NAMALWA (cell line): ENCODE data around the gene ECM1.
A peak's percentile ranks its signal among the peaks of the same experiment; 100 is the strongest.

Source experiments
- DNase-seq: peaks from one replicate; pipeline ENCODE4 v3.0.0-alpha.2; 2015; ENCODE audit warnings: low spot score

ECM1 gene

DNA sequence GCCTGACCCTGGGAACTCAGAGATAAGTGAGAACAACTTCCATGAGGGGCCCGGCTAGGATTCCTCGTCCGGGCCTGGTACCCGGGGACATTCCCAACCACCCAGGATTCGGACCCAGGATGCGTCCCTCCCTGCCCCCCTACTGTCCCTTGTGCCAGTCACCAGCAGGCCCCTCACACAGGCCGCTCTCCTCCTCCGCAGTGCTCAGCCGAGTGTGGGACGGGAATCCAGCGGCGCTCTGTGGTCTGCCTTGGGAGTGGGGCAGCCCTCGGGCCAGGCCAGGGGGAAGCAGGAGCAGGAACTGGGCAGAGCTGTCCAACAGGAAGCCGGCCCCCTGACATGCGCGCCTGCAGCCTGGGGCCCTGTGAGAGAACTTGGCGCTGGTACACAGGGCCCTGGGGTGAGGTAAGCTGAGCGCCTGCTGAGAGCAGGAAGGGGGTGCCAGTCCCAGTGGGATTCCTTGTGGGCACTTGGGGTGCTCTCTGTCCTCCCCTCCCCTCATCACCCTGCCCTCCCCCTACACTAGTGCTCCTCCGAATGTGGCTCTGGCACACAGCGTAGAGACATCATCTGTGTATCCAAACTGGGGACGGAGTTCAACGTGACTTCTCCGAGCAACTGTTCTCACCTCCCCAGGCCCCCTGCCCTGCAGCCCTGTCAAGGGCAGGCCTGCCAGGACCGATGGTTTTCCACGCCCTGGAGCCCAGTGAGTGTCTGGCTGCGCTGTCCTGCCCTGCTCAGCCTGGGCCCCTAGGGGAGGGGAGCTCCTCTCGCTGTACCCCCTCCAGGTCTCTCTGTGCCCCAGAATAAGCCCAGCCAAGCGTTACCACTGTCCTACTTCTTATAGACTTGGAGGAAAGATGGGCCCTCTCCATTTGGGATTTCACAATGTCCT, 51.1 kb downstream of the ECM1 start:
- DNase-seq: no peak

DNA sequence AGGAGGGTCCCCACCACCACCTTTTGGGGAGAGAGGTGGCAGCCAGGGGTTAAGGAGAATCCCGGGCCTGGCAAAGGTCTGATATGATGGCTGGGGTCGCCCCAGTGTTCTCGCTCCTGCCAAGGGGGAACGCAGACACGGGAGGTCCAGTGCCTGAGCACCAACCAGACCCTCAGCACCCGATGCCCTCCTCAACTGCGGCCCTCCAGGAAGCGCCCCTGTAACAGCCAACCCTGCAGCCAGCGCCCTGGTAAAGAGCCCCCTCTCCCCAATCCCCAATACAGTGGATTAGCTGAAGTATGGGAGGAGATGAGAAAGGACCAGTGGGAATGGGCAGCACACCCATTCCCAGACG, 51.7 kb downstream of the ECM1 start:
- DNase-seq: no peak

DNA sequence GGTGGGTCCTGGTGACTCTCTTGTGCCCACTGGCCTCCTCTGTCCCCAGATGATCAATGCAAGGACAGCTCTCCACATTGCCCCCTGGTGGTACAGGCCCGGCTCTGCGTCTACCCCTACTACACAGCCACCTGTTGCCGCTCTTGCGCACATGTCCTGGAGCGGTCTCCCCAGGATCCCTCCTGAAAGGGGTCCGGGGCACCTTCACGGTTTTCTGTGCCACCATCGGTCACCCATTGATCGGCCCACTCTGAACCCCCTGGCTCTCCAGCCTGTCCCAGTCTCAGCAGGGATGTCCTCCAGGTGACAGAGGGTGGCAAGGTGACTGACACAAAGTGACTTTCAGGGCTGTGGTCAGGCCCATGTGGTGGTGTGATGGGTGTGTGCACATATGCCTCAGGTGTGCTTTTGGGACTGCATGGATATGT, 52.1 kb downstream of the ECM1 start:
- DNase-seq: peak; percentile 89

DNA sequence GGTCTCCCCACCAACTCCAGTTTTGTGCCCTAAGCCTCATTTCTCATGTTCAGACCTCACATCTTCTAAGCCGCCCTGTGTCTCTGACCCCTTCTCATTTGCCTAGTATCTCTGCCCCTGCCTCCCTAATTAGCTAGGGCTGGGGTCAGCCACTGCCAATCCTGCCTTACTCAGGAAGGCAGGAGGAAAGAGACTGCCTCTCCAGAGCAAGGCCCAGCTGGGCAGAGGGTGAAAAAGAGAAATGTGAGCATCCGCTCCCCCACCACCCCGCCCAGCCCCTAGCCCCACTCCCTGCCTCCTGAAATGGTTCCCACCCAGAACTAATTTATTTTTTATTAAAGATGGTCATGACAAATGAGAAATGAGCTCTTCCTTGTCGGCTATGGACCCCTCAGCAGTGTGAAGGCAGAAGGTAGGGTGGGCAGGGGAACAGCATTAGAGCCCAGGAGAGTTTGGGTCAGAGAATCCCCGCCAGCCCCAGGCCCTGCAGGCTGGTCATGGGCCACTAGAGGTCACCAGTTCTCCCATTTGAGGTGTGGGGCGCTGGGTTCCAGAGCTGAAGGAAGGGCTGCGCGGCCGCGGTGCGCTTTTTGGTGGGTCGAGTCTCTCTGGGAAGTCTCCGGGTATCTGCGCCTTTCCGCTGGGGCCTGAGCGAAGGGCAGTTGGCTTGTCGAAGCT, 52.8 kb downstream of the ECM1 start:
- DNase-seq: peak; percentile 96

DNA sequence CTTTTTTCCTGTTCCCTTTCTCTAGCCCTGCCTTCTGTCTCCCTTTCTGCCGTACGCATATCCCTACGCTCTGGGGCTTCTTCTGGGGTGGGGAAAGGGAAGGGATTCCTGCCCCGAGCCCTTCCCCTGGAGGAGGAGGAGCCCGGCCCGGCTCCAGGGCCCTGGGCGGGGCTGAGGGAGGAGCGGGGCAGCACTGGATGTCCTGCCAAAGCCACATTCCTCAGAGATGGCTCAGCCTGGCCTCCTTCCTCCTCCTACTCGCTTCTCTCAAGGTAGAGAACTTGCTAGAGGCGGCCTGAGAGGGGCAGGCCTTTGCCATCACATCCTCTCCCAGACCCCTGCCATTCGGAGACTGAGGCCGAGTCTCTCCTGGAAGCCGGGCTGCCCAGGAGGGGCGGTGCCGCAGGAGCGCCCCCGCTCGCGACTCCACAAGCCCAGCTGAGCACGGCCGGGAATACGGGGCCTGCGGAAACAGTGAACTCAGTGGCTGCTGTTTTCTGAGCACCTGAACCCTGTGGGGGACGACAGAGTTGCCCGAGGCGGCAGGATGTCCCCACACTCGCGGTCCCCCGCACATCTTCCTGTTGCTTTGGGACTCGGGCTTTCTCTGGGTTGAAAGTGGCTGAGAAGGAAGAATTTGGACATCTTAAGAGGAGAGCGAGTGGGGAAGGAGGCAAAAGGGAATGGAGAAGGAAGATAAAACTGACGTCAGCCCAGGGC, 53.5 kb downstream of the ECM1 start:
- DNase-seq: peak; percentile 81

DNA sequence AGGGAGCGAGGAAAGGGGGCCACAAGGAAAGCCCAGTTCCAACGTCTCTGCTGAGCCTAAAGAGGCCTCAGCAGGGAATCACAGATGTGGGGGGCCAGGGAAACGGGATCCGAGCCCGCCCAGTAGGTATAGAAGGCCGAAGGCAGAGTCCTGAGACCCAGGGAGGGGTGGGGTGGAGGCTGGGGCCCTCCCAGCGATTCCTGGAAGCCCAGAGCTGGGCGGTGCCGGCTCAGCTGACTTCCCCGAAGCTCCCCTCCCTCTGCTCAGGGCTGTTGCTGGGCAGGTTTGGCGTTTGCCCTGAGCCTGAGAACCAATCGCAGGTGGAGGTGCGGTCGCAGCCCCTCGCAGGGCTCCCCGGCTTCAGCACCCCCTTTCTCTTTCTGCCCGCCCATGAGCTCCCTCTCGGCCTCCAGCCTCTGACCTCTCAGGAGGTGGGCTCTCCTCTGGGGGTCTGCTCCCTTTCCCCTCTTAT, 54.1 kb downstream of the ECM1 start:
- DNase-seq: peak; percentile 93

DNA sequence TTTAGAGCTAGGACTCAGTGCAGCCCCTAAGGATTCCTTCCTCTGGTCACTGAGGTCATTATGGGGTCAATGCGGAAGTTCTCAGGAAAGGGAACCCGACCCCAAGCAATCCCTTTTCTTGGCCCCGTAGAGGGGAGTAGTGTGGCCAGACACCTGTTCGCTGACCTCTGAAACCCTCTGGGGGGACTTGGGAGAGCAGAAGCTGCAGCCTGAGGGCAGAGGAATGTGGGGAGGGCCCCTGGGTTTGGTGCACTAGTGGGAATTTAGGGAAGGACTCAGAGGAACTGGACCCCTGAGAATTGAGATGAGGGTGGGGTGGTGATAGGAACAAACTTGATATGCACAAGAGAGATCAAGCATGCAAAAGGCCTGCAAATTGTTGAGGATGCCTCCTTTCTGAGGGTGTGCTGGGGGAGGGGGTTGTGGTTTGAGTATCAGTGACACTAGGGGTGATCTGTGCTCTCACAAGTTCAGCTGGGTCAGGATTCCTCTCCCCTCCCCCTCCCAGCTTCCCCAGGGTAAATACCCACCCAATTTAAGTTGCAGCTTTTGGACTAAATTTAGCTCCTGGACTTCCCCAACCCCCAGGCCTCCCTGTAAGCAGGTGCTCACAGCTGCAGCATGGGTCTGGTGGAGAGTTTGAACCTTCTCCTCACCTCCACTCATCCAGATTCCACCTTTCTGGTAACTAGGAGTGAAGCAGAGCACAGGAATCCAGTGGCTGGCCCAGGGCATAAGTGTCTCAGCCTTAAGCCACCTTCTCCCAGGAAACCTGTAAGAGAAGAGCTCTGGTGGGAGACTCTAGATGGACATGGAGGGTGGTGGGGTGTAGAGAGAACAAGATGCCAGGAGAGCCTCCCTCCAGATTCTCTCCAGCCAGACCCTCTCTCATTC, 54.8 kb downstream of the ECM1 start:
- peak; percentile 97 for DNase-seq
